Stimulated activated CD8-positive, alpha-beta memory T cell treated with anti-CD3 and anti-CD28 coated beads, Interleukin-7, amount 100 ng/mL, for 48 hours (primary cell): ENCODE data around the gene EEFSEC.

ENCODE experiments used
- DNase-seq, 2 donors: peaks; one replicate each; pipeline ENCODE4 v3.0.0-alpha.2; 2020; ENCODE audit warnings: low read depth in 1 of 2; ENCODE audit errors: extremely low read depth in 1 of 2

Gene EEFSEC

GRCh38 chr3:128270559-128271492, 117.5 kb downstream of the EEFSEC start:
- DNase-seq: no peak

GRCh38 chr3:128271536-128272332, 118.5 kb downstream of the EEFSEC start:
- DNase-seq: no peak

GRCh38 chr3:128273109-128273840, 120.0 kb downstream of the EEFSEC start:
- no peak for DNase-seq

GRCh38 chr3:128273841-128274573, 120.7 kb downstream of the EEFSEC start:
- no peak for DNase-seq

DNA sequence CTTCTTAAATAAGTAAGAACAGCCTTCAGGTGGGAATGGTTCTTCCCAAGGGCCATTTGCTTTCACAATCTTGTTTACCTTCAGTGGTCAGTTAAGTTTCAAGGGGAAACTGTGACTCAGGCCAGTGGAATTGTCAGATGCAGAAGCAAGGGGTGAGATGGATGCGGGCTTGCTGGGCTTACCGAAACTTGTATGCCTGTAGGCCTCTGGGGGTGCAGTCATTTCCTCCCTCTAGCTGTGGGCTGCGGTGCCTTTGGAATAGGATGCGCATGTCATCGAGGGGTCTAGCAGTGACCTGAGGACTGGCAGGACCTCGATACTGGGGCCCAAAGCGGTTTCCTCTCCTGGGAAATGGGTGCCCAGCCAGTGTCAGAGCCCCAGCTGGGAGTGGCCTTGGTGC, 121.6 kb downstream of the EEFSEC start:
- no peak for DNase-seq

- DNase-seq: no peak
Observed at GRCh38 chr3:128275316-128276145, 122.2 kb downstream of the EEFSEC start.

- no peak for DNase-seq
Observed at GRCh38 chr3:128276146-128276435, 122.8 kb downstream of the EEFSEC start.

- no peak for DNase-seq
Observed at GRCh38 chr3:128276577-128277183, 123.4 kb downstream of the EEFSEC start.

GRCh38 chr3:128277378-128278069, 124.2 kb downstream of the EEFSEC start:
- no peak for DNase-seq

DNA sequence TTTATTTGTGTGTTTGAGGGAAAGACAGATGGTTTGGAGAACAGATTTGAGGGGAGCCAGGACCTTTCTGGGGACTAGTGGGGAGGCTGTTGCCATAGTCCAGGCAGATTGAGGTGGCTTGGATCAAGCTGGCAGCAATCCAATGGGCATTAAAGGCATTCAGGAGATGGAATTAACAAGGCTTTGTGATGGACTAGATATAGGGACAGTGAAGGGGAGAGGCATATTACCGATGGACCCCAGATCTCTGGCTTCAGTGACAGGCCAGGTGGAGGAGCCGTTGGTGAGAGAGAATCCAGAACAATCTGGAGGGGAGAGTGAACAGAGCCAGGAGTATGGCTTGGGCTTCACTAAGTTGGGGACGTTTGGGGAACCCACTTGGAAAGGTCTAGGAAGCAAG, 124.8 kb downstream of the EEFSEC start:
- no peak for DNase-seq

- no peak for DNase-seq
Observed at GRCh38 chr3:128278761-128279600, 125.7 kb downstream of the EEFSEC start.

DNA sequence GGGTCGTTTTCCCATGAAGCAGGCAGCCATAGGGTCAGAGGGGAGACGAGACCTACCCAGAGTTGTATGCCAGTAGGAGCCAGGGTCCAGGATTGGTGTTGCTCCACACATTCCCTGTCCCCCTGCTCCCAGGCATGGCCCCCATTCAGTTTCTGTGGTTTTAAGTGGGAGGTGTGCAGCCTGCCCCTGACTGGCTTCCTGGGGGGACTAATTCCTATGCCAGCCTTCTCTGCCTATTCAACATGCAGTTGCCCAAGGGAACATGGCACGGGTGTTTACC, 126.3 kb downstream of the EEFSEC start:
- DNase-seq: no peak

- DNase-seq: no peak
Observed at GRCh38 chr3:128280481-128281052, 127.3 kb downstream of the EEFSEC start.

- no peak for DNase-seq
Observed at GRCh38 chr3:128281056-128281455, 127.8 kb downstream of the EEFSEC start.

- DNase-seq: no peak
Observed at GRCh38 chr3:128281461-128282367, 128.4 kb downstream of the EEFSEC start.

- no peak for DNase-seq
Observed at GRCh38 chr3:128282380-128283196, 129.3 kb downstream of the EEFSEC start.
